Sigmoid colon (tissue), 7 donors: ENCODE data around the gene COPA. TPM values are rescaled to one million over a fixed set of nuclear protein-coding genes. Genes with fewer than 3 reads are reported as not detected.

Source experiments
- DNase-seq: peaks from one replicate; pipeline ENCODE4 v3.0.0-alpha.2; 2019
- H3K27ac ChIP-seq, 4 donors: fragments of 200-600 bp; sonication (generic); one replicate each; pipeline ENCODE4 v1.5.1; 2016 to 2019; ENCODE audit warnings: mild to moderate bottlenecking in 1 of 4
- H3K27me3 ChIP-seq, 3 donors: fragments of 200-600 bp; sonication (generic); one replicate each; pipeline ENCODE4 v1.5.1; 2019; ENCODE audit warnings: mild to moderate bottlenecking in 1 of 3
- H3K36me3 ChIP-seq, 4 donors: fragments of 200-600 bp; sonication (generic); one replicate each; pipeline ENCODE4 v1.5.1; 2016 to 2019
- H3K4me1 ChIP-seq, 4 donors: fragments of 200-600 bp; sonication (generic); one replicate each; pipeline ENCODE4 v1.5.1; 2017 to 2019
- H3K4me3 ChIP-seq, 4 donors: fragments of 200-600 bp; sonication (generic); one replicate each; pipeline ENCODE4 v1.5.1; 2017 to 2019; ENCODE audit warnings: mild to moderate bottlenecking in 2 of 4, moderate library complexity in 1 of 4
- H3K9me3 ChIP-seq, 4 donors: fragments of 200-600 bp in 3 of 4; sonication (generic) in 3 of 4; one replicate each; pipeline versions ENCODE4 v1.5.1 to v1.6.1; 2013 to 2019
- EP300 ChIP-seq, 4 donors: sonication (generic); formaldehyde crosslinking; IDR thresholded peaks; one replicate each; pipeline ENCODE4 v1.6.1; 2017; ENCODE audit warnings: antibody characterized with exemption in 4 of 4
- POLR2A ChIP-seq, 2 donors: fragments of 450-650 bp; IDR thresholded peaks; one replicate each; pipeline ENCODE4 v1.6.1; 2016; ENCODE audit warnings: antibody characterized with exemption in 2 of 2, mild to moderate bottlenecking in 2 of 2, moderate library complexity in 2 of 2
- POLR2AphosphoS5 ChIP-seq, 4 donors: sonication (generic); formaldehyde crosslinking; IDR thresholded peaks; one replicate each; pipeline ENCODE4 v1.6.1; 2017; ENCODE audit warnings: antibody characterized with exemption in 4 of 4
- WGBS, 2 donors: extraction: QIAGEN DNeasy Blood & Tissue Kit; methylation state at CpG; one replicate each; pipeline ENCODE4 v1.1.7; 2013; 5-methylcytosine and 5-hydroxymethylcytosine counted together
- intact Hi-C: fragments of 100-400 bp; cut with DNase I; formaldehyde crosslinking; loops from one replicate; pipeline ENCODE4 v1.15.1; 2023
- polyA plus RNA-seq, 3 donors: library from polyadenylated mRNA; stranded (reverse); fragments of 200-250 nt; gene quantifications; one replicate each; pipeline ENCODE4 v1.2.3, GENCODE V29; 2013
- total RNA-seq, 4 donors: library from RNA; depleted of rRNA; stranded (reverse); fragments of >200 nt; gene quantifications; one replicate each; pipeline ENCODE4 v1.1.0, GENCODE V29; 2016
- TF ChIP-seq, protein P1 (sequence below), 4 experiments: fragments of 450-650 bp in 3 of 4; fragments of 200-600 bp in 1 of 4; IDR thresholded peaks; one replicate each; pipeline ENCODE4 v1.5.1; 2016 to 2019; ENCODE audit warnings: antibody characterized with exemption in 4 of 4, mild to moderate bottlenecking in 3 of 4, moderate library complexity in 2 of 4
- donor health status: healthy with polysubstance abuse.
- donor health status: Bipolar disorder and iron deficiency.
- donor health status: healthy.

COPA gene
- total and polyA plus RNA-seq, 7 donors = 62.5 to 117 (median 93.8) TPM

DNA sequence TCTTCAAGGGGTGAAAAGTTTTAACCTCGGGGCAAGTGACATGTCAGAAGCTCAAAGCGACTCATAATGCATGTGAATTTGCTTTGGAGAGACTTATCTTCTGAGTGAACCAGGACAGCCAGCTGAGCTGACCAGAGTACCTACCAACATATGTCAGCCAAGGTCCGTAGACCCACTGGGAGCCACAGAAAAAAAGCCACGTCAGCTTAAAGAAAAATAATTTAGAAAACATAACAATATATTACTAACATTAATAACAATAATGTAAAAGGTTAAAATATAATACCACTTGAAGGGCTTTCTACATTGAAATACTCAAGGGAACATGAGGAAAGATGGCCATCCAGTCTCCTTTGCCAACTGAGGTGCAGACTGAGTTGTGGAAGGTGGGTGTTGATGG, 65.1 kb downstream of the COPA start:
- H3K4me1 ChIP-seq = peaks cover 0 to 2% (median under 1%) of the 10 kb centered on the region in 4 donors
- intact Hi-C loops = no loop called here
- H3K4me3 ChIP-seq = no peak overlapping the region
- no peaks in the 10 kb centered on the region for H3K27me3 ChIP-seq
- H3K27ac ChIP-seq = no peak overlapping the region
- no peak for DNase-seq
- 85 to 93% methylated on average over 4 of the region's 4 CpGs for WGBS, 2 donors
- H3K9me3 ChIP-seq = no peaks in the 10 kb centered on the region
- TF ChIP-seq, protein P1, sequence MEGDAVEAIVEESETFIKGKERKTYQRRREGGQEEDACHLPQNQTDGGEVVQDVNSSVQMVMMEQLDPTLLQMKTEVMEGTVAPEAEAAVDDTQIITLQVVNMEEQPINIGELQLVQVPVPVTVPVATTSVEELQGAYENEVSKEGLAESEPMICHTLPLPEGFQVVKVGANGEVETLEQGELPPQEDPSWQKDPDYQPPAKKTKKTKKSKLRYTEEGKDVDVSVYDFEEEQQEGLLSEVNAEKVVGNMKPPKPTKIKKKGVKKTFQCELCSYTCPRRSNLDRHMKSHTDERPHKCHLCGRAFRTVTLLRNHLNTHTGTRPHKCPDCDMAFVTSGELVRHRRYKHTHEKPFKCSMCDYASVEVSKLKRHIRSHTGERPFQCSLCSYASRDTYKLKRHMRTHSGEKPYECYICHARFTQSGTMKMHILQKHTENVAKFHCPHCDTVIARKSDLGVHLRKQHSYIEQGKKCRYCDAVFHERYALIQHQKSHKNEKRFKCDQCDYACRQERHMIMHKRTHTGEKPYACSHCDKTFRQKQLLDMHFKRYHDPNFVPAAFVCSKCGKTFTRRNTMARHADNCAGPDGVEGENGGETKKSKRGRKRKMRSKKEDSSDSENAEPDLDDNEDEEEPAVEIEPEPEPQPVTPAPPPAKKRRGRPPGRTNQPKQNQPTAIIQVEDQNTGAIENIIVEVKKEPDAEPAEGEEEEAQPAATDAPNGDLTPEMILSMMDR (IDR thresholded peaks at IDR 0.05) = no peak
- TF ChIP-seq POLR2AphosphoS5 (IDR thresholded peaks at IDR 0.05) = no peak
- no peak for TF ChIP-seq POLR2A (IDR thresholded peaks at IDR 0.05)
- TF ChIP-seq EP300 (IDR thresholded peaks at IDR 0.05) = no peak
- peaks cover 18 to 70% (median 44%) of the 10 kb centered on the region in 4 donors for H3K36me3 ChIP-seq

DNA sequence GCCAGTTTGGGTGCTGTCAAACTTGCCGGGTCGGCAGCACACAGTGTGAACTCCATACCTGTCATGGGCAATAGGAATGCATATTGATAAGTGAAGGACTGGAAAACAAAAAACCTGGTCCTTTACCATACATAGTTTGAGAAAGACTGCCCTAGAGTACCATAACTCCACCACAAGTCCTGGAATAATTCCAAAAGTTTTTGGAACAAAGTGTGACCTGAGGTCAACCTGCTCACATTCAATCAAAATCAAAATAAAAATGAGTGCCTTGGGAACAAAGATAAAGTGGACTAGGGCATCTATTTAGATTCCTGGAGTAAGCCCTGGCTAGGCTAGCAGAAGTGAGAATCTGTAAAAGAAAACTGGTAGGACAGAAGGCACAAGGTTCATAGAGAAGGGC, 65.7 kb downstream of the COPA start:
- Histone ChIP-seq H3K36me3 (peaks cover 16 to 64% (median 43%) of the 10 kb centered on the region in 4 donors), H3K9me3 (no peaks in the 10 kb centered on the region), H3K4me3 (no peak overlapping the region), H3K27me3 (no peaks in the 10 kb centered on the region), H3K27ac (no peak overlapping the region), H3K4me1 (no peaks in the 10 kb centered on the region)
- TF ChIP-seq POLR2AphosphoS5 (IDR thresholded peaks at IDR 0.05) (no peak), EP300 (IDR thresholded peaks at IDR 0.05) (no peak), POLR2A (IDR thresholded peaks at IDR 0.05) (no peak)
- TF ChIP-seq, protein P1 (IDR thresholded peaks at IDR 0.05) = no peak
- 91 to 95% methylated on average over 2 of the region's 2 CpGs for WGBS, 2 donors
- DNase-seq = no peak
- intact Hi-C loops = no loop called here

DNA sequence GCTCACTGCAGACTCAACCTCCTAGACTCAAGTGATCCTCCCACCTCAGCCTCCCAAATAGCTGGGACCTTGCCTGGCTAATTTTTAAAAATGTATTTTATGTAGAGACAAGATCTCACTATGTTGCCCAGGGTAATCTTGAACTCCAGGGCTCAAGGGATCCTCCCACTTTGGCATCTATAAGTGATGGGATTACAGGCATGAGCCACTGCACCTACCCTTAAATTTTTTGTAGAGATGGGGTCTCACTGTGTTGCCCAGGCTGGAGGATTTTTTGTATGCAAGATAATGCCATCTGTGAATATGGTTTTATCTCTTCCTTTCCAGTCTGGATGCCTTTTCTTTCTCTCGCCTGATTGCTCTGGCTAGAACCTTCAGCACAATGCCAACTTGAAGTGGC, 72.0 kb downstream of the COPA start:
- no peaks in the 10 kb centered on the region for H3K4me1 ChIP-seq
- H3K36me3 ChIP-seq = peaks cover 0 to 2% (median 0%) of the 10 kb centered on the region in 4 donors
- TF ChIP-seq EP300 (IDR thresholded peaks at IDR 0.05) = no peak
- TF ChIP-seq, protein P1 (IDR thresholded peaks at IDR 0.05) = no peak
- TF ChIP-seq POLR2A (IDR thresholded peaks at IDR 0.05) = no peak
- TF ChIP-seq POLR2AphosphoS5 (IDR thresholded peaks at IDR 0.05) = no peak
- no peak overlapping the region for H3K27ac ChIP-seq
- 95 to 98% methylated on average over 1 of the region's 1 CpG for WGBS, 2 donors
- H3K27me3 ChIP-seq = no peaks in the 10 kb centered on the region
- intact Hi-C loops = no loop called here
- no peaks in the 10 kb centered on the region for H3K9me3 ChIP-seq
- no peak for DNase-seq
- H3K4me3 ChIP-seq = no peak overlapping the region

DNA sequence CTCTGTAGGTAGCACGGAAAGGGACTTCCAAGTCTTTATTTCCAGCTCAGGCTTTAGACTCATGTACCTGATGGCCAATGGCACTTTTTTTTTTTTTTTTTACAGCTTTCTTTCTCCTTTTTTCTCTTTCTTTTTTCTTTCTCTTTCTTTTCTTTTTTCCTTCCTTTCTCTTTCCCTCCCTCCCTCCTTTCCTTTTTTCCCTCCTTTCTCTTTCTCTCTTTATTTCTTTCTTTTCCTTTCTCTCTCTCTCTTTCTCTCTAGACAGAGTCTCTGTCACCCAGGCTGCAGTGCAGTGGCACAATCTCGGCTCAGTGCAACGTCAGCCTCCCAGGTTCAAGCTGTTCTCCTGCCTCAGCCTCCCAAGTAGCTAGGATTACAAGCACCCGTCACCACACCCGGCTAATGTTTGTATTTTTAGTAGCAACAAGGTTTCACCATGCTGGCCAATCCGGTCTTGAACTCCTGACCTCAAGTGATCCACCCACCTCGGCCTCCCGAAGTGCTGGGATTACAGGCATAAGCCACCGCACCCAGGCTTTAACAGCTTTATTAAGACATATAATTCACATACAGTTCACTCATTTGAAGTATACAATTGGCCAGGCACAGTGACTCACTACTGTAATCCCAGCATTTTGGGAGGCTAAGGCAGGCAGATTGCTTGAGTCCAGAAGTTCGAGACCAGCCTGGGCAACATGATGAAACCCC, 75.6 kb downstream of the COPA start:
- intact Hi-C loops = loop anchor here (5.0 kb wide), 1 partner anchor 485 kb away; the partner anchor contains the start of gene DUSP23
- Histone ChIP-seq H3K27ac (no peak overlapping the region), H3K27me3 (no peaks in the 10 kb centered on the region), H3K9me3 (no peaks in the 10 kb centered on the region), H3K4me3 (no peak overlapping the region), H3K4me1 (peaks cover 0 to 6% (median 2%) of the 10 kb centered on the region in 4 donors), H3K36me3 (no peaks in the 10 kb centered on the region)
- WGBS, 2 donors = 52 to 74% methylated on average over 10 of the region's 10 CpGs
- DNase-seq = no peak
- no peak for TF ChIP-seq POLR2AphosphoS5 (IDR thresholded peaks at IDR 0.05)
- TF ChIP-seq POLR2A (IDR thresholded peaks at IDR 0.05) = no peak
- no peak for TF ChIP-seq EP300 (IDR thresholded peaks at IDR 0.05)
- TF ChIP-seq, protein P1 (IDR thresholded peaks at IDR 0.05) = no peak
